ENCODE results near the gene LMNA.

GRCh38 chr1:156080241-156080862 is 34.2 kb upstream of the LMNA start:
- TF ChIP-seq CTCF (IDR thresholded peaks at IDR 0.05) (no peak), POLR2AphosphoS5 (IDR thresholded peaks at IDR 0.05) (no peak)
